HG02943 (cell line): ENCODE measurements around the gene KRTAP10-6.
"Not testable (repeated sequence)": the region's sequence is repeated elsewhere in the genome, so short reads cannot be mapped to it uniquely, and the experiment has no call there.

Source experiments
- ATAC-seq: cut with Tn5 transposase; IDR thresholded peaks from one replicate; pipeline ENCODE4 v1.9.1; 2021; ENCODE audit warnings: mild to moderate bottlenecking, low read depth, moderate library complexity; ENCODE audit not compliant: unreplicated experiment

KRTAP10-6 gene

DNA sequence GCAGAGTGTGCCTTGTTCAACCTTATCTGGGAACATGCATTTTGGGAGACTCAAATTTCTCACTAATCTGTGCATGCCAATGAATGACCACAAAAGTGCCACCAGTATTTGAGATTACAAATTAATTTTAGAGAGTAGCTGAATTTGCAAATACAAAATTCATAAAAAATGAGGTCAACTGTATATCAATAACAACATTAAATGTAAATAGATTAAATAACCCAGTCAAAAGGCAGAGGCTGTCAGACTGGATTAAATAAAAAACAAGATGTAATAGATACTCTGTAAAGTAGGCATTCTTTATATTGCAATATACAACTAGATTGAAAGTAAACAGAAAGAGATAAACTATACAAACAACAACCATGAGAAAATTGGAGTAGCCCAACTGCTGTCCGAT lies 28.2 kb downstream of the KRTAP10-6 start:
- ATAC-seq, result no peak

DNA sequence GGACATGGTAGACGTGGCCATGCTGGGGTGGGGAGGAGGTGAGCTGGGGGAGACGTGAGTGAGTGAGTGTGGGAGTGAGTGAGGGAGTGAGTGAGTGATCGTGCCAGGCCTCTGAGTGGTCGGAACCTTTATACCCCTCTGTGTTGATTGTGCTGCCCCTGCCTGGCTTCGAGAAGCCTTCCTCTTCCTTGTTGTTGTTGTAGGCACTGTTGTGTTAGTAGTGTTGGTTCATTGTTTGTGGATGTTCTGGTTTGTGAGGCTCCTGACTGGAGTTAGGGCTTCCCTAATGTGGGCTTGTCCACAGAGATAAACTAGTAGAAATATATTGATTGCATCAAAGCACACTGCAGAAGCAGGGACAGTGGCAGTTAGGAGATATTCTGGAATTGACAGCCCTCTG lies 33.6 kb downstream of the KRTAP10-6 start, which contains the start of gene KRTAP10-3:
KRTAP10-3 (minus strand) TSS at position 101 of the 400 bp plus-strand sequence; CDS start at position 21, 80 bp downstream.
- no peak for ATAC-seq

DNA sequence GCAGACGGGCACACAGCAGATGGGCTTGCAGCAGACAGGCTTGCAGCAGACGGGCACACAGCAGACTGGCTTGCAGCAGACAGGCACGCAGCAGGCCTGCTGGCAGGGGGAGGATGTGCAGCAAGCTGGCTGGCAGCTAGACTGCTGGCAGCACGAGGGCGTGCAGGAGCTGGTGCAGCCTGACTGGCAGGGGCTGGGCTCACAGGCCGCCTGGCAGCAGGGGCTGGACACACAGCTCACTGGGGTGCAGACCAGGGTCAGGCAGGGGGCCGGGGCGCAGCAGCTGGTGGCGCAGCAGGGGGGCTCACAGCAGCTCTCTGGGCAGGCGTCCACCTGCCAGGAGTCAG lies 34.0 kb downstream of the KRTAP10-6 start:
- ATAC-seq, result not testable (repeated sequence)

DNA sequence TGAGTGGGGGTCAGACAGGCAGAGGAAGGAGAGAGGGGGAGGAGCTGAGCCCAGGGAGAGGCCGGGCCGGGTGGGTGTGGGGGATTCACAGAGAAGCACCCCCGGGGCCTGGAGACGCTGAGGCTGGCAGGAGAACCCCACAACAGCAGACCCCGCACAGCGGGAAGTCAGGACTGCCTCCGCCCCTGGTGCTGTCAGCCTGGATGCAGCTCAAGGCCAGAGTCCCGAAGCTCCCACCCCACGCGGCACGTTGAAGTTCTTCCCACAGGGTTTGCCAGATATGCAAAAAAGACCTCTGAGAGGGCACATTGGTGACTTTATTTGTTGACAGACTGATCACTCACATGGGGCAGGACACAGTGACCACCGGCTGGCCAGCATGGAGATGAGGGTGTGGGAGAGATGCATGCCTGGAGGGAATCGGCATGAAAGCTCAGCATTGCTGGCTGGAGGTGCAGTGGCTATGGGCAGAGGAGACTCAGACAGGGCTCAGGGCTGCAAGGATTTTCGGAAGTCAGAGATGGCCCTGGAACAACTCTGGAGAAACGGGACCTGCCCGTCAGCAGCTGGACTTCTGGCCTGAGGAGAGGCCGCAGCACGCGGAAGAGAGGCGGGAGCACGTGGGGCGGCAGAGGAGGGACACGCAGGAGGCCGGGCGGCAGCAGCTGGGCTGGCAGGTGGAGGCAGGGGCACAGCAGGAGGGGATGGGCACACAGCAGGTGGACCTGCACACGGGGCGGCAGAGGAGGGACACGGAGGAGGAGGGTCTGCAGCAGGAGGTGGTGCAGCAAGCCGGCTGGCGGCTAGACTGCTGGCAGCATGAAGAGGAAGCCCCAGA lies 34.6 kb downstream of the KRTAP10-6 start:
- no peak for ATAC-seq

DNA sequence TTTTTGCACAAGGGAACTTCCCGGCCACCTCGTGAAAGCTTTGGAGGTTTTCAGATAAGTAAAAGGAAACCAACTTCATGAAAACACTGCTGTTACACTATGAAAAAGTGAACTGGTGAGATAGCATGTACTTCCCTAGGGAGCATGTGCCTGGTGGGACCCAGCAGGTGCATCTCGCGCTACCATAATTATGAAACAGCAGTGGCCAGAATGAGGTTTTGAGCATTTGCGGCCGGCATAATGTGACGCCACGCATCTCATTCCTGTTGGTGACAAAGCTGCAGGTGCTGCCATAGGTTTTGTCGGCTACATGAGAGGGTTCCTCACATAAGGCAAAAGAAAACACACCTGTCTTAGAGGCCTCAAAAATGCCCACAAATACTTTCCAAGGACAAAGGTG lies 35.4 kb downstream of the KRTAP10-6 start:
- no peak for ATAC-seq

DNA sequence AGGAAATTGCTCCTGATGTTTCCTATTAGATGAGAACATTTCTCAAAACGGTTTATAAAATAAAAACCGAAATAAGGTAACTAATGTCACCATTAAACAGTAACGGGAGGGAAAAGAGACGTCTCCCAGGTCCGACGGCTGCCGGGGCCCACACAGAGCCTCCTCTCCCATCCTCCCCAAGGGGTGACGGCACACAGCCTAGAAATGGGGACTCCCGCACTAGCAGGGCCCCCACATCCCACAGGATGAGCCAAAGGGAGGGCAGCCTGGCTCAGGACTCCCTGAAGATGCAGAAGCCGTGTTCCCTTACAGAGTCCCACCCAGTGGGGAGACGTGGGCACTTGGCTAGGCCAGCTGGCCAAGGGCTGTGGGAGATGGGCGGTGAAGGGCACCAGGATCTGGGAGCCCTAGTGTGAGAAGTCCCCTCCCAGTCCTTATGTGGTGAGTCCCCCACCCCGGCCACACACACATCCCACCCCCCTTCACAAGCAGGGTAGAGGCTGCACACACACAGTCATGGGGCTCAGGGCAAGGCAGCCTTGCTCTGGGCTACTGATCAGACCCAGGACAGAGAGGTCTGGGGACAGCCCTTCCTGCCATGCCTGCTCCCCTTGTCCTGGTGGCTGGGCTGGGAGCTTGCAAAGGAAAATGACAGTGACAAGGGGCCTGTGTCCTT lies 37.0 kb downstream of the KRTAP10-6 start:
- ATAC-seq, result no peak

DNA sequence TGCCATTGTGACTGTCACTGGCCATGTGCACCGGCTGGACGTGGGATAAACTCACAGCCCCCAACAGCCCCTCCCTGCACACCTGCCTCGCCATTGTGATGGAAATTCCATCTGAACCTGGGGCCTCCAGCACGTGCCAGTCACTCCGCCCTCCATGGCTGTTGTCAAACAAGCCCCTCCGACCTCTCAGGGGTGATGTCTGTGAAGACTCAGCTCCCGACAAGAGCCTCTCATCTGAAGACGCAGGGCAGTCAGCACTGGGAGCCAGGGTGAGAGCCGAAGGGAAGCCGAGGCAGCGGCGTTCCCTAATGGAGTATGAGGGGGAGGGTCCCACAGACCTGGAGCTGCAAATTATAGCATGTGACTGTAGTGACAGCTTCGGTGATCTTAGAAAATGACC lies 39.6 kb downstream of the KRTAP10-6 start:
- no peak for ATAC-seq

DNA sequence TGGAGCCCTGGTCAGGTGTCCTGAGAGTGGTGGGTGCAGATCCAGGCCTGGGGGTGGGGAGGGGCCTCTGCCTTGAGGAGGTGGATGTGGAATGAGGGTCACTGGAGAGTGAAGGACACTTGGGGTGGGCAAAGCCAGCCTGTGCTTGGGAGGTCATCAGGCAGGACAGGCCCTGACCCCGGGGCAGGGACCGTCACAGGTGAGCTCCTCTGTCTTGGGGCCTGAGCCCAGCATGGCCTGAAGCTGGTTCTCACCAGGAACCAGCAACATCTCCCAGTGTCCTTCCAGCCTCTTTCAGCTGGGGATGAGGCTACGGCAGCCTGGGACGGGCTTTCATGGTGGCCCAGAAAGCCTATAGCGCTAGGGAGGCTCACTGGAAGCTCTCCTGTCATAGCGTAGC lies 40.2 kb downstream of the KRTAP10-6 start:
- ATAC-seq, result no peak

DNA sequence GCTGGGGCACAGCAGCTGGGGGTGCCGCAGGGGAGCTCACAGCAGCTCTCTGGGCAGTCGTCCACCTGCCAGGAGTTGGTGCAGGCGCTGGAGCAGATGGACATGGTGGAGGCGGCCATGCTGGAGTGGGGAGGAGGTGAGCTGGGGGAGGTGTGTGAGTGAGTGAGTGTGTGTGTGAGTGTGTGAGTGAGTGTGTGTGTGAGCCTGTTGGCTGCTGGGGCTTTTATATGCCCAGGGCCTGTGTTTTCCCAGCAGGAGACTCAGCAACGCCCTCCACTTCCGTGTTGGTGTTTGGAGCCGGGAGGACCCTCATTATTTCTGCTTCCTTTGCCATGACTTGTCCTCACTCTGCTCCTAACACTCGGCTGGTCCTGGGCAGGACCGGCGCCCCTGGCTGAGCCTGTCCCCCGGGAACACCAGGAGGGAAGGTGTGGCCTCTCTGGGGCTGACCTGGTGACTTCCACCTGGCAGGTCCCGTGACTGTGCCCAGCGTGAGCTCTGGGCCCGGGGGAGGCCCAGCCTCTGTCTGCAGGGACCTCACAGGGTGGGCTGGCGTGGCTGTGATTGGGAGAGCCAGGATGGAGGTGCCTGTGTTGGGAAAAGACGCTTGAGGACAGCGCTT lies 40.9 kb downstream of the KRTAP10-6 start, which contains the start of gene KRTAP10-2:
KRTAP10-2 (minus strand) TSS at position 166 of the 622 bp plus-strand sequence; CDS start at position 119, 47 bp downstream.
- ATAC-seq, result no peak

DNA sequence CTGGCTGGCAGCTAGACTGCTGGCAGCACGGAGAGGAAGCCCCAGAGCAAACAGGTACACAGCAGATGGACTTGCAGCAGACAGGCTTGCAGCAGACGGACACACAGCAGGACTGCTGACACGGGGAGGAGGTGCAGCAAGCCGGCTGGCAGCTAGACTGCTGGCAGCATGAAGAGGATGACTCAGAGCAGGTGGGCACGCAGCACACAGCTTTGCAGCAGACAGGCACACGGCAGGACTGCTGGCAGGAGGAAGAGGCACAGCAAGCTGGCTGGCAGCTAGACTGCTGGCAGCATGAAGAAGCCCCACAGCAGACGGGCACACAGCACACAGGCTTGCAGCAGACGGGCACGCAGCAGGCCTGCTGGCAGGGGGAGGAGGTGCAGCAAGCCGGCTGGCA lies 41.5 kb downstream of the KRTAP10-6 start:
- ATAC-seq, result no peak

DNA sequence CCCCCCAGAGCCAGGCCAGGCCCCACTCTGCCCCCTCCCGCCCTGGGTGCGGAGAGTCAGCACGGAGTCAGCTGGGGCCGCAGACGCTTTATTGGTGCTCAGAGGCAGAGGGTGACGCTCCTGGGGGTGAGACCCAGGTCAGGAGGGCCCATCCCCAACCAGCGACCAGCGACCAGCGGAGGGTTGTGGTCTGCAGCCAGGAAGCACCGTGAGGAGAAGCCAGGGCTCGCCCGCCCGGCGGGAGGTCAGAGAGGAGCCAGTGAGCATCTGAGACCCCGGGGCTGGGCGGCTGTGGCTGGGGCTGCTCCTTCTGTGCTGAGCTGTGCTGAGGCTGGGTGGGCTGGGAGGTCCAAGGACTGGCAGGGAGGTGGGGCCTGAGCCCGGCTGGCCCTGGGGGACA lies 42.0 kb downstream of the KRTAP10-6 start:
- ATAC-seq, result not testable (repeated sequence)

DNA sequence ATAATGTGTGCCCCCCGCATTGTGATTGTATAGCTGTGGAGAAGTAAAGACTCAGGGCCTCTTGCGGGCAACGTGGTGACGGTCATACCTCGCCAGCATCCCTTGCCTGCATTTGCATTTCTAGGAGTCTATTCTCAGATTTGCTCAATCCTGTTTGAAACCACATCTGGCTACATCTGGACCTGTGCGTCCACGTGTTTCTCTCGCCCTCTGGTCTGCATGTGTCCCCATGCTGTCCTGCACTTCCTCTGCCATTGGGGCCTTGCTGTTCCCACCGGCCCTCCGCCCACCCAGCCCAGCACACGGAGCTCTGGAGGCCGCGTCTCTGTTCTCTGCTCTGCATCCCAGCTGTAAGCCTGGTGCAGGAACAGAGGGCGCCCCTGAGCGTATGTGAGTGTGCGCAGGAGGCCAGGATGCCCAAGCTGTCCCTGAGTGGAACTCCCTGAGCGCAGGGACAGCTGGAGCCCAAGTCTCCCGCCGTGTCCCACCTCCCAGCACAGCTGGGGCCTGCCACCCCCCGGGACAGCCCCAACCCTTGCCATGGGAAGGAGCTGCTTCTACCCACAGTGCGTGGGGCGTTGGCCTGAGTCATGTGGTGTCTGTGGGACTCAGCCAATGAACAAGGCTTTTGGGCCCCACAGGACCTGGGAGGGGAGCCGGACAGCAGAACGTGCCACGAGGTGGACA lies 42.6 kb downstream of the KRTAP10-6 start:
- ATAC-seq, result no peak

DNA sequence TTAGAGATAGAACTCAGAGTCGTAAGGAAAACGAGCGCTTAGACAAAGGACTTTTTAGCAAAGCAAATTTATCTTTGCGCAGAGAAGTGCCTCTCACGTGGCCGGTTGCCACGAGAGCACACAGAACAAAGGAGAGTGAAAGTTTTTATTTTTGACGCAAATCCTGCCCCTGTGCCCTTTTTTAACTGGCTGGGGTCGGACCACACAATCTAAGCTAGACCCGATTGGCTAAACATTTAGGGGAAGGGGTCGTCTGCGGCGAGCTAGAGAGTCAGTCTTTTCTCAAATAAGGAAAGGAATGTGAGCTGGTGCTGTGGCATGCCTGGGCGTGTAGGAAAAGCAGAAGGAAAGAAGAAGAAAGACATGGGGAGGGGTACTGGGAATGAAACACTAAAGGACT lies 43.4 kb downstream of the KRTAP10-6 start:
- ATAC-seq, result no peak

DNA sequence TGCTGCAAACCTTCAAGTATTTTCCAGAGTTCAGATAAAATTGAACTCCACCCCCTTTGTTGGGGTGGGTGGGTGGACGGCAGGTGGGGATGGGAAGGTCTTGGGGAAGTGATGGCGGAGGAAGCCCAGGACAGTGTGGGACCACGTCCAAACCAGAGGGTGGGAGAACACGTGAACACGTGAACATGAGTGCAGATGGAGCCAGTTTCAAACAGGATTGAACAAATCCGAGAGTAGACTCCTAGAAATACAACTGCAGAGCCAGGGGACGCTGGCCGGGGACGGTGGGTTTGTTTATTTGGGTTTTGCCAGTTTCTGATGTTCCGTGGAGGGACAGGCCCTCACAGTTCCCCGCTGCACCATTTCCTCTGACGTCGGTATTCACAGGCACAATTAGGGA lies 43.9 kb downstream of the KRTAP10-6 start:
- no peak for ATAC-seq

DNA sequence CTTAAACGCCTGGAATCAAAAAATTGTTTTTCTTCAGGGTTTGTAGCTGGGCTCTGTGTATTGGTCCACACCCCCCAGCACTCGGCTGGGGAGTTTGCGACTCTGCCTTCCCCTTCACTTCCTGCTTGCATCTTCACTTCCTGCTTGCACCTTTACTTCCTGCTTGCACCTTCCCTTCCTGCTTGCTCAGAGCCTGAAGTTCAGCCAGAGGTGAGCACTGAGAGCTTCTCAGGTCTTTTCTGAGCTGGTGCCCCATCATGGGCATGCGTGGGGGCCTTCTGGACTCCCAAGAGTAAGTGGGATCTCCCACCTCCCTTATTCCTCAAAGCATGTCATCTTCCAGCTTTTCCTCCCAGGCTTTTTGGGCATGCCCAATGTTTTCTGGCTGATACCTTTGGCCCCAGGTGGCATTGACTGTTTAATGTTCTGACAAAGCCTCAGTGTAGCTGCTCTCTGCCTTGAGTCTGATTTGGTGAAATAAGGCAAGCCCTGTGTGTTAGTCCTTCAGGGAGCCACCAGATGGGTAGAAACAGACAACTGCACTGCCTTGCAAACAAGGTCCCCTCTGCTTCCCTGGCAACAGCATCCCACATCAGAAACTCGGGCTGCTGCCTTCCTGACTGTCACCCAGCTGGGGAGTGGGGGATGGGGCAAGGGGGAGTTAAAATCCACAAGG lies 44.5 kb downstream of the KRTAP10-6 start:
- no peak for ATAC-seq

DNA sequence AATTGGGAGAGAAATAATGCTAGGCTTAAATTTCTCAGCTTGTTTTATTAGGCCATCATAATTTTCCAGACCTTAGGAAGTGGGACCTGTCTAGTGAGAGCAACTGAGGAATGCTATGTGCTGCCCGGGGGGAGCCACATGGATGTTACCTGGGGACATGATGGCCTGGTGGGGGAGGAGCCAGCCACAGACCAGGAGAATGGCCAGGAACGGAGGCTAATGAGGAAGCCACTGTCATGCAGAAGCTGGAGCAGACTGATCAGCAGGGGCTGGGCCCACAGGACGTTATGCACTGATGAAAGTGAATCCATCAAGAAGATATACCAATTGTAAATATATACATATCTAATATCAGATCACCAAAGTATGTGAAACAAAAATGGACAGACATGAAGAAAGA lies 47.7 kb downstream of the KRTAP10-6 start:
- ATAC-seq, result no peak

DNA sequence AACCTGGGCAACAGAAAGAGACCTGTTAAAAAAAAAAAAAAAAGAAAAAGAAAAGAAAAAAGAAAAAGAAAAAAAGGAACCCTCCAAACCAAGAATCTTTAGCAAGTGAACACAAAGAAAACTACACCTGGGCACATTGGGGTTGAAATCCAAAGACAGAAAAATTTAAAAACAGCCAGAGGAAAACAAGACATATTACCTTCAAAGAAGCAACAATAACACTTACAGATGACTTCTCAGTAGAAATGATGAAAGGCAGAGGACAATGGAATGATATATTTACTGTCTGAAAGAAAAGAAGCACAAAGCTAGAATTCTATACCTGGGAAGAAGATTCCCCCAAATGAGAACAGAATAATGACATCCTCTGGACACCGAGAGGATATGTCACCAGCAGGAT lies 49.6 kb downstream of the KRTAP10-6 start:
- no peak for ATAC-seq
